NCI-H1417 treated with DMSO at 0.1 percent for 48 hours (cell line): Measurements from ENCODE around the gene CSK.

ENCODE experiments used
- DNase-seq: peaks from one replicate; lab custom pipeline; 2025; lab: John Stamatoyannopoulos, UW

Gene CSK

DNA sequence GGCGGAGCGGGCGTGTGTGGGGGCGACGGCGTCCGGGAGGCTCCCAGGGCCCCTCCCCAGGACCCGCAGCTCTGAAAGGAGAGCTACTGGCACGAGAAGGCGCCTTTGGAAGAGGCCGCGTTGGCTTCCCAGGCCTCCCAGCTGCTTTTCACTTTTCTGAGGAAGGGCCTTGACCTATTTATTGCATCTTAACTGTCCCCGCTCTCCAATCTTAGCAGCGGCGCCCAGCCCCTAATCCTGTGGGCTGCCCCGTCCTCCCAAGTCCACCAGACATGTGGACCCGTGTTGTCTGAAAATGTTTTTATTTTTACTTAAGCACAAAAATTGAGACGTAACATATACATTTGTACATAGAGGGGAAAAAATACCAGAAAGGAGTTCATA lies 61.6 kb downstream of the CSK start:
- no peak for DNase-seq

- DNase-seq, result no peak
These were observed 62.0 kb downstream of the CSK start for GRCh38 chr15:74843891-74844299.

GRCh38 chr15:74844319-74845207 lies 62.7 kb downstream of the CSK start:
- no peak for DNase-seq

DNA sequence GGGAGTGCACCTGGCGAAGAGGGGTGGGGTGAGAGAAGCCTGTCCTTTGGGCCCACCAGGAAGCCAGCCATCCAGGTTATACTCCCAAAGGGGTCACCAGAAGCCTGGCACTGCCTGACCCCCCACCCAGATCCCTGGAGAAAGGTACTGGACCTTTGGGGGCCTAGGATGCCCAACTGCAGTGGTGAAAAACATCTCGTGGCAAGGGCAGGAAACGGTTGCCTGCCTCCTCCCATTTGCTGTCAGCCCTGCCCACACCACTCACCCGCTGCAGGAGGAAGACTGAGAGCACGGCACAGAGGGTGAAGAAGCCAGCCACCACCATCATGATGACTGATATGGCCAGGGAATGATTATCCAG lies 63.3 kb downstream of the CSK start:
- no peak for DNase-seq

DNA sequence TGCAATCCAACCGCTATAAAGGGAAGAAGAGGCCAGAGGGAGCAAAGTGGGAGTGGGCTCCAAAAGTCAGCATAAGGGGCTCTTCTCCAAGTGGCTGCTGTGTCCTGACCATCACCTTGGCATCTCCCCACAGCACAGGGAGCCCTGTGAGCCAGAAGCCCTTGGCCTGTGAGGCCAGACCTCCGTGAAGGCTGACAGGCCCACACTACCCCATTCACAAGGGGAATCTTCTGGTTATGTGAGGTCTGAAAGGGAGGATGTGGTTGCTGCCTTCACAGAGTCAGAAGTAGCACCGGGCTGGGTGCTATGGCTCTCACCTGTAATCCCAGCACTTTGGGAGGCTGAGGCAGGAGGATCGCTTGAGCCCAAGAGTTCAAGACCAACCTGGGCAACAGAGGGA lies 63.7 kb downstream of the CSK start:
- DNase-seq, result no peak

DNA sequence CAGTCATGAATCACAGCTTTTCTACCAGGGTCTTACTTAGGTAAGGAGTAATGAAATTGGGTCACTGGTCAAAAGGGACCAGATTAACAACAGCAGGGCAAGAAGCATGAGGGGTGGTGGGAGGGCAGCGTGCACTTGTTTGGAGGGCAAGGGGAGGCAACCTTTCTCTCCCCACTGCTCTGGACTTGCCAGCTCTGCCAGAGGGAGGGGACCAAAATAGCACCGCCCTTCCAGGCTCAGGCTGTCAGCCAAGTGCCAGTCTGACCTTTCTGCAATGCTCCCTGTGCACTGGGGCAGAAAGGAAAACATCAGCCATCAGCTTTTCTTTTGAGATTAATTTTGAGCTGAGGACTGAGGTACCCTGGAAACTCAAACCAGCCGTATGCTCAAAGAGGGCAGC lies 65.6 kb downstream of the CSK start:
- DNase-seq, result no peak

DNA sequence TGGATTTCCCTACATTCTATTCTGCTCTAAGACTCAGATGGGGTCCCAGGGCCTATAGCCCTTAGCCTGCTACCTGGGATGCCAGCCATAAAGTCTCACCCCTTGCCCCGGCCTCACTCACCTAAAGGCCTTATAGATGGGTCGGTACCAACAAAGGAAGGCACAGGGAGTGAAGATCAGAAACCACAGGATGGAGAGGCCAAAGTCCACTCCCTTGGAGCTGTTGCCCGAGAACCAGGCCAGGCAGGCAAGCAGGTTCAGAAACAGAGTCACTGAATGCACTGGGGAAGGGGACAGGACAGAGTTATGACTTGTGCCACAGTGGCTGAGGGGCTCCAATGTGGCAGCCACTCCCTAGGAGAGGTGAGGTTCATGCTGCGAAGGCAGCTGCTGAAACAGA lies 68.5 kb downstream of the CSK start:
- no peak for DNase-seq

DNA sequence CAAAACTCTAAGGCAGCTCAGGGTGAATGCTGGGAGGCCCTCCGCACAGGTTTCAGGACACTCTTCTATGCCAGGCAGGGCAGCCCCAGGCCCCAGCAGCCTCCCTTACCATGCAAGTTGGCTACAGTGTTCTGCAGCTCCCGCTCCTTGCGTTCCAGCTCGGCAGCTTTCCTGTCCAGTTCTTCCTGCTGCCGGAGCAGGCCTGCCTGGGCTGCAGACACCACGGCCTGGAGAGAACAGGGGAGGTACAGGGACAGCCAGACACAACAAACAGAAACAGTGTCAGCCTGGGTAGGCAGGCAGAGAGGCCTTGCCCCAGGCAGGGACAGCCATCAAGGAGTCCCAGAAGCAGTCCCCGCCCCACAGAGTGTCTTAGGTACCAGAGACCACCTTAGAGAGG lies 70.1 kb downstream of the CSK start:
- no peak for DNase-seq
